Ishikawa (cell line): ENCODE measurements around the gene TSPAN9.

Source experiments
- TAF1 ChIP-seq: IDR thresholded peaks from 2 replicates; pipeline ENCODE4 v1.6.1; 2012; ENCODE audit warnings: low read depth, mild to moderate bottlenecking
- TF ChIP-seq, protein P1 (sequence below): IDR thresholded peaks from 2 replicates; pipeline ENCODE4 v1.6.1; 2012

DNA sequence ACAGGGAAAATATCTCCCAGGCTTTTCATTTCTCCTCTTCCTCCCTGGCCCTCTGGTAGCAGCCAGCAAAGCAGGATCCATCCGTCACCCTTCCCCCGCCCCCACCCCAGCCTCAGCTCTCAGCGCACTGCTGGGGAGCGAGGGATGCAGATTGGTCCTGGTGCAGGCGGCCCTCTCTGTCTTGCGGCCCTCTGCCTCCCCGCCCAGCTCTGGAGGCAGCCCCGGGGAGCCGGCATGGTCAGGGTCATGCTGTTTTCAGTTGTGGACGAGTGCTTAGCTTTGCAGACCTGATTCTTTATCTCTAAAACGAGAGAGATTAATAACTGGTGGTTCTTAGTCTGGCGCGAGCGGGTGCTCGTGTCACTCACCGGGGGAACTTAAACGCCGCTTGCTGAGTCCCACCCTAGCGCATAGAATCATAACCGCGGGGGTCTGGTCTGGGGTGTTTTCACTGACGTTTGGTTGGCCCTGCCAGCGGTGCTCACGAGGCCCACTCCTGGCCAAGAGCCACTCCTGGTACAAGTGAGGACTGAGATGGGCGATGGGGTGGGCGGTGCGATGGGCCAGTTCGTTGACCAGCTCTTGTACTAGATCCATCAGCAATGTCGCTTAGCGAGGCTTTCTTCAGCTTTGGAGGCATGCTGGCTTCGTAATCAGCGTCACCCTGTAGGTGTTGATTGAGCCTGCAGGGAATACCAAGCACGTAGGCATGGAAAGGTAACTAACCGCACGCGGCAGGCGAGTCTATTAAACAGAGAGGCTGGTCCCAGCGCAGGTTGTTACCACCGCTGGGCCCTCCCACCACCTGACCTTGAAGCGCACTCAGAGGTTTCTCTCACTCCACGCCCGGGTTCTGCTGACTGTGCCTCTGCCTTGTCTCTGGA, 95.2 kb downstream of the TSPAN9 start:
- TF ChIP-seq, protein P1, sequence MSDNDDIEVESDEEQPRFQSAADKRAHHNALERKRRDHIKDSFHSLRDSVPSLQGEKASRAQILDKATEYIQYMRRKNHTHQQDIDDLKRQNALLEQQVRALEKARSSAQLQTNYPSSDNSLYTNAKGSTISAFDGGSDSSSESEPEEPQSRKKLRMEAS: no peak
- no peak for TF ChIP-seq TAF1
